GM08714 (cell line): ENCODE measurements around the gene SEMA5A.

Source experiments
- H3K4me3 ChIP-seq: fragments of 200-500 bp; sonication (Bioruptor generic); 2 replicates; pipeline ENCODE4 v1.5.1; 2014; ENCODE audit warnings: mild to moderate bottlenecking, low read length, inconsistent platforms
- ZNF274 ChIP-seq: IDR thresholded peaks from 2 replicates; pipeline ENCODE4 v1.6.1; 2012; ENCODE audit warnings: mild to moderate bottlenecking, low read depth, low read length

The SEMA5A gene

GRCh38 chr5:9112520-9113291 is 433.2 kb downstream of the SEMA5A start:
- no peak for TF ChIP-seq ZNF274
- no peak overlapping the region for H3K4me3 ChIP-seq

- H3K4me3 ChIP-seq: no peak overlapping the region
- no peak for TF ChIP-seq ZNF274
Observed at GRCh38 chr5:9108162-9108561, 437.7 kb downstream of the SEMA5A start.

- TF ChIP-seq ZNF274: no peak
- no peak overlapping the region for H3K4me3 ChIP-seq
Observed at GRCh38 chr5:9105851-9106250, 440.0 kb downstream of the SEMA5A start.

- no peak overlapping the region for H3K4me3 ChIP-seq
- no peak for TF ChIP-seq ZNF274
Observed at GRCh38 chr5:9104571-9105339, 441.1 kb downstream of the SEMA5A start.

- H3K4me3 ChIP-seq: no peak overlapping the region
- no peak for TF ChIP-seq ZNF274
Observed at GRCh38 chr5:9103290-9103689, 442.6 kb downstream of the SEMA5A start.

- H3K4me3 ChIP-seq: no peak overlapping the region
- TF ChIP-seq ZNF274: no peak
Observed at GRCh38 chr5:9099689-9100088, 446.2 kb downstream of the SEMA5A start.

- no peak for TF ChIP-seq ZNF274
- H3K4me3 ChIP-seq: no peak overlapping the region
Observed at GRCh38 chr5:9098990-9099389, 446.9 kb downstream of the SEMA5A start.

- no peak overlapping the region for H3K4me3 ChIP-seq
- no peak for TF ChIP-seq ZNF274
Observed at GRCh38 chr5:9094582-9094981, 451.3 kb downstream of the SEMA5A start.

GRCh38 chr5:9091896-9092662 is 453.8 kb downstream of the SEMA5A start:
- TF ChIP-seq ZNF274: no peak

GRCh38 chr5:9090381-9091026 is 455.4 kb downstream of the SEMA5A start:
- TF ChIP-seq ZNF274: no peak
- no peak overlapping the region for H3K4me3 ChIP-seq

More at GRCh38 chr5:9091896-9092662, 453.8 kb downstream of the SEMA5A start:
- H3K4me3 ChIP-seq: no peak overlapping the region

GRCh38 chr5:9089893-9090292 is 456.0 kb downstream of the SEMA5A start:
- TF ChIP-seq ZNF274: no peak
- H3K4me3 ChIP-seq: no peak overlapping the region

GRCh38 chr5:9082996-9083395 is 462.9 kb downstream of the SEMA5A start:
- H3K4me3 ChIP-seq: no peak overlapping the region
- no peak for TF ChIP-seq ZNF274

GRCh38 chr5:9072701-9073100 is 473.2 kb downstream of the SEMA5A start:
- TF ChIP-seq ZNF274: no peak
- H3K4me3 ChIP-seq: no peak overlapping the region

- TF ChIP-seq ZNF274: no peak
- no peak overlapping the region for H3K4me3 ChIP-seq
Observed at GRCh38 chr5:9071524-9071923, 474.4 kb downstream of the SEMA5A start.
